ENCODE measurements around the gene CFAP77. TPM values are rescaled to one million over a fixed set of nuclear protein-coding genes. Genes with fewer than 3 reads are reported as not detected.

Gene CFAP77
- 0.13 to 0.30 TPM (median 0.21 TPM) in 4 of 5 replicates, not detected in the other for total RNA-seq (2022; extraction: Qiagen RNA extraction; ENCODE audit: low read depth)

GRCh38 chr9:132409828-132410528 is at the start of gene CFAP77:
Gene CFAP77 (plus strand): TSS chr9:132410211. CDS start chr9:132410272, 61 bp downstream.

GRCh38 chr9:132406554-132407122 is 3.4 kb upstream of the CFAP77 start, which contains the start of gene TTF1:
Gene TTF1 (minus strand): TSS chr9:132406840. CDS start chr9:132402821, 4,019 bp downstream.

GRCh38 chr9:132582276-132582785 is 172.3 kb downstream of the CFAP77 start, which contains the start of gene BARHL1:
Gene BARHL1 (plus strand): TSS chr9:132582606. CDS start chr9:132582798, 192 bp downstream.

Other genes with a start within 250 kb of the CFAP77 start
- gene NTNG2, start 248.2 kb upstream of the CFAP77 start, total RNA-seq (2022; extraction: Qiagen RNA extraction; ENCODE audit: low read depth): 1.6 to 2.5 TPM (median 2.1 TPM) in 5 replicates
- 22.9 to 25.7 TPM (median 23.7 TPM) in 5 replicates for gene SETX, start 55.2 kb upstream of the CFAP77 start, total RNA-seq (2022; extraction: Qiagen RNA extraction; ENCODE audit: low read depth)
- gene TTF1, start 3.4 kb upstream of the CFAP77 start, total RNA-seq (2022; extraction: Qiagen RNA extraction; ENCODE audit: low read depth): 15.3 to 17.3 TPM (median 16.9 TPM) in 5 replicates
- 0.06 TPM in 1 of 5 replicates, not detected in the others for gene BARHL1, start 172.4 kb downstream of the CFAP77 start, total RNA-seq (2022; extraction: Qiagen RNA extraction; ENCODE audit: low read depth)

Measured in A549 treated with DMSO at 1 μM for 4 hours (cell line).